ENCODE measurements around the gene KNDC1.

- TF ChIP-seq CTCF (IDR thresholded peaks at IDR 0.05) (no peak), POLR2A (IDR thresholded peaks at IDR 0.05) (no peak)
Measured at GRCh38 chr10:133131734-133132472, 28.1 kb upstream of the KNDC1 start.

Data from right lobe of liver (tissue), 4 donors.